ENCODE measurements around the gene CDH13.

Gene CDH13

DNA sequence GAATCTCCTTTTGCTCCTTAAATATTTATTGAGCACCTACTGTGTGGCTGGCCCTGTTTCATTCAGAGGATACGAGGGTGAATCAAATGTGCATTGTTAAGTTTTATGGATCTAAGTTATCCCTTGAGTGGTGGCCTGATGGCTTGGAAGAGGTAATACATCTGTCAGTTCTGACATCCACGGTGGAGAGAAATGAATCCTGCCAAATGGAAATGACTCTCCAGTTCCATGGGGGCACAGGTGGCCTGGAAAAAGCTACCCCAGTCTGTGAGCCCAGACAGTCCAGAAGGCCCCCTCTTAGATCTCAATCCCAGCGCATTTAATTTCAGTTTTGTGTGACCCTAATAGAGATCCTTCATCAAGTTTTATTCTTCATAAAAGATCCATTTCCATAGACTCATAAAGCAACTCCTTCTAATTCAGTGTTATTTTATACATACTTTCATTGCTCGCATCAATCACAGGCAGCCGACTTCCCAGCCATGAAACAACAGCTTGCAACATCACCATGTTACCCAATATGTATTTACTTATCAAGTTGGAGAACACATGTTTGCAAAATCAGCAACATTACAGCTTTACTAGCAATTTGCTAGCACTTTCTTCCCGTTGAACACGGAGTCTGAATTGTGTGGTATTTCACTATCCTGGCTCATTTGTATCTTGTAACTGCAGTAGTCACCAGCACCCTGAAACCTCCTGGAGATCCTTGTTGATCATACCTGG lies 846.2 kb downstream of the CDH13 start:
- TF ChIP-seq, protein P1, sequence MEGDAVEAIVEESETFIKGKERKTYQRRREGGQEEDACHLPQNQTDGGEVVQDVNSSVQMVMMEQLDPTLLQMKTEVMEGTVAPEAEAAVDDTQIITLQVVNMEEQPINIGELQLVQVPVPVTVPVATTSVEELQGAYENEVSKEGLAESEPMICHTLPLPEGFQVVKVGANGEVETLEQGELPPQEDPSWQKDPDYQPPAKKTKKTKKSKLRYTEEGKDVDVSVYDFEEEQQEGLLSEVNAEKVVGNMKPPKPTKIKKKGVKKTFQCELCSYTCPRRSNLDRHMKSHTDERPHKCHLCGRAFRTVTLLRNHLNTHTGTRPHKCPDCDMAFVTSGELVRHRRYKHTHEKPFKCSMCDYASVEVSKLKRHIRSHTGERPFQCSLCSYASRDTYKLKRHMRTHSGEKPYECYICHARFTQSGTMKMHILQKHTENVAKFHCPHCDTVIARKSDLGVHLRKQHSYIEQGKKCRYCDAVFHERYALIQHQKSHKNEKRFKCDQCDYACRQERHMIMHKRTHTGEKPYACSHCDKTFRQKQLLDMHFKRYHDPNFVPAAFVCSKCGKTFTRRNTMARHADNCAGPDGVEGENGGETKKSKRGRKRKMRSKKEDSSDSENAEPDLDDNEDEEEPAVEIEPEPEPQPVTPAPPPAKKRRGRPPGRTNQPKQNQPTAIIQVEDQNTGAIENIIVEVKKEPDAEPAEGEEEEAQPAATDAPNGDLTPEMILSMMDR (IDR thresholded peaks at IDR 0.05; ENCODE audit: control extremely low read depth, extremely low read depth, low read depth, missing control alignments): no peak
- ChIA-PET CTCF (interaction anchor here (0.8 to 1.5 kb wide), 2 partner anchors 10 to 26 kb away, joined by 4 read pairs; no protein-coding TSS in a partner anchor), POLR2A (no interaction called here)
- no peak for DNase-seq (ENCODE audit: extremely low spot score)

DNA sequence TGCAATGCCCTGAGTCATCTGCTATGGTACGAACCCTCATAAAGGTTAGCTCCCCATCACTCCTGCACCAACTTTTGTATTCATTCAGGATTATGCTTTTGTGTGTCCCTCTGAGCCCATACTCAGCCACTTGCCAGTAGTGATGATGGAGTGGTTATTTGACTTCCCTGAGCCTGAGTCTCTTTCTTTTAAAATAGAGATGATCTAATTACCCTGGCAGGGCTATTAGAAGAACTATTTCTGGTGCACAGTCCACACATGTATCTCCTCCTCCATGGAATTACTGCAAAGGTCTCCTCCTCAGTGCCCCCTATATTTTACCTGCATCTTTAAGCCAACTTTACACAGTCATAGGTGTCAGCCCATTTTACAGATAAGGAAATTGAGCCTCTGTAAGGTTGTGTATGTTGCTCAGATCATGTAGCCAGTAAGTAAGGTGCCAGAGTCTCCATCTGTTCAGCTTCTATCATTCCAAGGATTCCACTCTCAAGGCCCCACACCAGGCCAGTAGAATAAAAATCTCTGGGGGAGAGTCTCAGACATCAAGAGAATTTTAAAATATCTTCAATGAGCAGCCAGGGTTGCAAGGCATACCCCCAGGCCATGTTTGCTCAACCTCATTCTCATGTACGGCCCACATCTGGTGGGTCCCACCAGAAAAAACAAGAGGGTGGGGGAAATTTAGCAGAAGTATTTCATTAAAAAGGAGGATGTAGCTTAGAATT lies 847.3 kb downstream of the CDH13 start:
- CTCF ChIA-PET: interaction anchor here (0.8 kb wide), 1 partner anchor 27 kb away, joined by 4 read pairs; no protein-coding TSS in a partner anchor

DNA sequence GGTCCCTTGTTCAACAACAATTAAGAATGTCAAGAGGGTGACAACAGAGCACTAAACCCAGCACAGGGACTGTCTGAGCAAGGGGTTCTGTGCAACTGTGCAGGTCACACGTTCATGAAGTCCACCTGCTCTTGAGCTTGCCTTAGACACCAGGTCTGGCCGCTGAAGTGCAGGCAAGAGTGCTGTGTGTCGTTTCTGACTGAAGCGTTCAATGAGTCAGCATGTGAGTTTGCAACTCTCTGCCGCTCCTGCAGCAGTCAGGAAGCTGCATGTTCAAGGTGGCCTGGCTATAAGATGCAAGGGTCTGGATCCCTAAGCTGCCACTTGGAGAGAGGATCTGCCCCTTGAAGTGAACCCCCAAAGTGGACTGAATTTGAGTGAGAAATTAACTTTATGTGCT lies 848.3 kb downstream of the CDH13 start:
- POLR2A ChIA-PET: no interaction called here
- TF ChIP-seq, protein P1 (IDR thresholded peaks at IDR 0.05; ENCODE audit: control extremely low read depth, extremely low read depth, low read depth, missing control alignments): no peak
- CTCF ChIA-PET: no interaction called here
- DNase-seq (ENCODE audit: extremely low spot score): no peak

More for the DNA sequence above, 847.3 kb downstream of the CDH13 start:
- POLR2A ChIA-PET: no interaction called here
- TF ChIP-seq, protein P1 (IDR thresholded peaks at IDR 0.05; ENCODE audit: control extremely low read depth, extremely low read depth, low read depth, missing control alignments): no peak
- no peak for DNase-seq (ENCODE audit: extremely low spot score)

DNA sequence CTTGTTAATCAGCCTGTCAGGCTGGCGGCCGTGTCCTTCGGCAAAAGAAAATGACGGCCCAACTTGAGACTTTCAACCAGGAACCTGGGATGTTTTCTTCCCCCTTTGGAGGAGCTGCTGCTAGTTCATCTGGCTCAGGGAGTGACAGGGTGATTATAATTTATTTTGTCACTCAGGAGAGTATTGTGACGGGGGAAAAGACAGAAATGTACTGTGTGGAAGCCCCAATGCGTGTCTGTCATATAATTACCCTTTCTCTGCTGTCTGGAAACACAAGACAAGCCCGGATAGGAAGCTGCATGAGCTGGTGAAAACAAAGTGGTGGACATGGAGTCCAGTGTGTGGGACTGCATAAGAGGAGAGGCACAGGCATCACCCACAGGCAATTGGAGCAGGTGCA lies 854.8 kb downstream of the CDH13 start:
- CTCF ChIA-PET: no interaction called here
- DNase-seq (ENCODE audit: extremely low spot score): no peak
- POLR2A ChIA-PET: no interaction called here
- TF ChIP-seq, protein P1 (IDR thresholded peaks at IDR 0.05; ENCODE audit: control extremely low read depth, extremely low read depth, low read depth, missing control alignments): no peak

DNA sequence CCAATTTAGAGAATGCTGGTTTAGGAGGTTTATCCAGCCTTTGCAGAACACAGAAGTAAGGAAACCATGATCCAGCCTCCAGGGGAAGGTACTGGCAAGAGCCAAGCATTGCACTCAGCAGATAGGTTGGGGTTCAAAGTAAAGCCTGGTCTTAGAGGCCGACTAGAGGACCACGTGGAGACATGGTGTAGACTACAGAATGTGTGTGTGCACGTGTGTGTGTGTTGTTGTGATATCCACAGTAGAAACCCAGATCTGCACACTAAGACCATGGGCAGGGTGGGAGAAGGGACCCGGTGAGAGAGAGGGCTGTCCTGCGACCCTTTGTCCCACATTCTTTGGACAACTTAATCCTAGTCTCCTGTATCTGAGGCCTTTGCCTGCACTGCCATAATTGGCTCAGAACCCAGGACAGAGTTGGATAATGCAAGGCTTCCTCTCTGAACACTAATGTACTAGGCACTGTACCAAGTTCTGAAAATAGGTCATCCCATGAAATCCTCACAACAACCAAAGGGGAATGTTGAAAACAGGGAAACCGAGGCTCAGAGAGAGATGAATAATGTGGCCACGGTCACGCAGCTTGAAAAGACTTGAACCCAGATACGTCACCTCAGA lies 855.9 kb downstream of the CDH13 start:
- ChIA-PET POLR2A (no interaction called here), CTCF (no interaction called here)
- TF ChIP-seq, protein P1 (IDR thresholded peaks at IDR 0.05; ENCODE audit: control extremely low read depth, extremely low read depth, low read depth, missing control alignments): no peak
- DNase-seq (ENCODE audit: extremely low spot score): no peak

DNA sequence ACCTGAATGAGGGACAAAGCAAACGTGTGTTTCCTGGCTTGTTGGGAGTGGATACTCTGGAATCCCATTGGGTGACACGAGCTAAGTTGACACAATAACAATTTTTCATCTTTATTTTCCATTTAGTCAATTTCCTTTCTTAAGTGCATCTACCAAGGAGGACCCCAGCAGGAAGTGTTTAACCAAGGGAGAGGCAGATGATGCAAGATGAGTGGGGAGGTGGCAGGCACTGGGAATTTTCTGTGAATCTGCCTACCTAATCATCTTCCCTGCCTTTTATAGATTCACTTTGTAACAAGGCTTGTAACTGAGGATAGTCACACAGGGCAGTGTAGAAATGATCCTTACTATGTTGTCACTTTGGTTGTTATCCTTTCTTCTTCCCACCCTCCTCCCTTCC lies 863.3 kb downstream of the CDH13 start:
- CTCF ChIA-PET: no interaction called here
- TF ChIP-seq, protein P1 (IDR thresholded peaks at IDR 0.05; ENCODE audit: control extremely low read depth, extremely low read depth, low read depth, missing control alignments): no peak
- no peak for DNase-seq (ENCODE audit: extremely low spot score)
- POLR2A ChIA-PET: interaction anchor here (0.6 kb wide), 1 partner anchor 13 kb away, joined by 3 read pairs; no protein-coding TSS in a partner anchor

All from GM10248 (cell line).